GM18499 (cell line): ENCODE results near the gene CCDC188.

Experiments
- ATAC-seq: cut with Tn5 transposase; IDR thresholded peaks from one replicate; pipeline ENCODE4 v1.9.1; 2021; ENCODE audit warnings: moderate number of reproducible peaks; ENCODE audit not compliant: insufficient read depth, unreplicated experiment

The CCDC188 gene

DNA sequence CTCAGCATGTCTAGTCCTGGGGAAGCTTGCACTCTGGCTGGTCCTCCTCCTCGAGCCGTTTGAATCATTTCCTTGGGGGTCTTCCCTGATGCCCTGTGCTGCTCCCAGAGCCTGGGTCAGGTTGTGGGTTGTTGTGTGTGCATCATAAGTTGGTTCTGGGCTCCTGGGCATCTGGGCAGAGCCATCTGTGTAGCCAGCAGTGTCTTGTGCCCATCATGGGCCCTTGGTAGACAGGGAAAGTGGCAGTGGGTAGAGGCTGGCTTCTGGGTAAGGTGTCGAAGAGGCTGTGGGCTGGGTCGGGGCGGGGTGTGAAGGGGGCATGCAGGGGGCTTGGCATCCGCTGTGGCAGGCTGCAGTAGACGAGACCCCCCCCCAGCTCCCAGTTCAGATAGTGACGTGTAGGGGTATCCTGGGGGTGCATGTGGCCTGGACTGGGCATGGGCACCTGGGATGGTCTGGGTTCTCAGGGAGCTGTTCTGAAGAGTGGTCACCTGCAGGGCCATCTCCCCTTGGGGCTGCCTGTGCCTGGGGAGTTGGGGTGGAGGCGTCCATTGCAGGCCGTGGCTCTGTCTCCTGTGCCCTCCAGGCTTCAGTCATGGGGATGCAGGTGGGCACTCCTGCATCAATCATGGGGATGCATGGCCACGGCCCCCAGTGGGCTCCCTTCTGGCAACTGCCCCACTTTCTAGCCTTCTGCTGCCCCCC lies 26.6 kb downstream of the CCDC188 start:
- ATAC-seq = no peak

DNA sequence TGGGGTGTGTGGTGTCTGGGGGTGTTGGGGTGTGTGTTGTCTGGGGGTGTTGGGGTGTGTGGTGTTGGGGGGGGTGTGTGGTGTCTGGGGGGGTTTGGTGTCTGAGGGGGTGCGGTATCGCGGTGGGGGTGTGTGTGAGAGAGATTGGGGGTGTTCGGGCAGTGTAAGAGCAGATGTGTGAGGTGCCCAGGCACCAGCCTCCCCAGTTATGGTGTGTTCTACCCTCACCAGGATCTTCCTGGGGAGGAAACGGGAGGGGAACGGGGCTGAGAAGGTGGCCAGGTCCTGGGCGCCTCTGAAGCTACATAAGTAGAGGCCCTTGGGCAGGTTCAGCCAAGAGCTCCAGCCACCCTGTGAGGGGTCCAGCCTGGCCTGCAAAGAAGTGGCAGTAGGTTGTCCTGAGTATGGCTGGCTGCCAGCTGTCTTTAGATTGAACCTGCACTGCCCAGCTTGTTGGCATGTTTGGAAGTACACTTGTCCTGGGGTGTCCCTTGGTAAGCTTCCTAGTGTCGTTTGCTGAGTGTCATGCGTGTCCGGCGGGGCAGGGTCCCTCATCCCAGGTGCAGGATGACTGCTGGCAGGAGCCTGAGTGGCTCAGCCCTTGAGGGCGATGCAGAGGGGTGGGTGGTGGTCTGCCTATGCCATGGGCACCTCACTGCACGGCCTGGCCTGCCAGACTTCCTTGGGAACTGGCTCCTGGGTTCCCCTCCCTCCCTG lies 27.3 kb downstream of the CCDC188 start:
- ATAC-seq = no peak

DNA sequence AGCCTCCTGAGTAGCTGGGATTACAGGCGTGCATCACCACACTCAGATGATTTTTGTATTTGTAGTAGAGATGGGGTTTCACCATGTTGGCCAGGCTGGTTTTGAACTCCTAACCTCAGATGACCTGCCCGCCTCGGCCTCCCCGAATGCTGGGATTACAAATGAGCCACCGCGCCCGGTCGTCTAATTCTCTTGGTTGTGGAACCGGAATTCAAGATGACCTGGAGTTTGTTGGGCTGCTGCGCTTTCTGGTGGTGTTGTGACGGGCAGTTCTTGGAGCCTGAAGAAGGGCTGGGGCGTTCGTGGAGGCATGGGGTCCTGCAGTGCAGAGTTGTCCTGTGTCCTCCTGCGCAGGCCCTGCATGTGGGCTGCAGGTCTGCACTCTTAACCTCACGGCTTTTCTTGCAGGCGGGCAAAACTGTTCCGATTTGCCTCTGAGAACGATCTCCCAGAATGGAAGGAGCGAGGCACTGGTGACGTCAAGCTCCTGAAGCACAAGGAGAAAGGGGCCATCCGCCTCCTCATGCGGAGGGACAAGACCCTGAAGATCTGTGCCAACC lies 28.9 kb downstream of the CCDC188 start:
- ATAC-seq = no peak

DNA sequence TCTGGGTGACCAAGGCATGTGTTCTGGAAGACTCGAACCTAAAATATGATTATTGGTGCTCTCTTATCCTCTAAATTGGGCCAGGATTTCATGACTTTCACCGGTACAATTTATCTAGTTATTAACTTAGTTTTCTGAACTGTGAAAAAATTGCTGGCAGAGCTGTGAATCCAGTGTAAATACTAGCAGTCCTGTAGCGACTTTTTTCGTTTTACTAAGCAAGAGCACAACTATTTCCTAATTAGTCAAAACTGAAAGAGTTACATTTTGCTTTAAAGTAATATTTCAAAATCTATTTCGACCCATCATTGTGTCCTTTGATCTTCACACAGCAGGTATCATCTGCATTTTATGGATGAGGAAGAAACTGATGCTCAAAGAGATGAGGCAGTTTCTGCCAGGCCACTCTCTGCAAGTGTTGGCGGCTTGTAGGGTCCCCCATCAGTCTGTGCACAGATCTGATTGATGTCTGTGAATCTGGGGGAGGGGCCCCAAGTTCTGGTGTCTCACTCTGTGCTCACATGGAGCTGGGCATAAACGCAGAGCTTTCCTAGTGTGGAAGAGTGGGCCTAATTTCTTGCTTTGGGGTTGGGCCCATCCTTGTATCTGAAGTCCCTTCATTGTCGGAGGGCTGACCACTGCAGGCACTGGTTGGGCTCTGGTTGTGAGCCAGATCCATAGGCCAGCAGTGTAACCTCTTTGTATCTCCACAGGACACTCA lies 32.4 kb downstream of the CCDC188 start:
- ATAC-seq = no peak

- no peak for ATAC-seq
These were observed 33.1 kb downstream of the CCDC188 start for GRCh38 chr22:20117633-20118299.

- peak; percentile 61 for ATAC-seq
These were observed 33.8 kb downstream of the CCDC188 start, which contains the start of gene TRMT2A for GRCh38 chr22:20116951-20117632. Gene TRMT2A, minus strand, starts transcription at chr22:20117226. Its CDS starts 320 bp downstream, at chr22:20116906.

DNA sequence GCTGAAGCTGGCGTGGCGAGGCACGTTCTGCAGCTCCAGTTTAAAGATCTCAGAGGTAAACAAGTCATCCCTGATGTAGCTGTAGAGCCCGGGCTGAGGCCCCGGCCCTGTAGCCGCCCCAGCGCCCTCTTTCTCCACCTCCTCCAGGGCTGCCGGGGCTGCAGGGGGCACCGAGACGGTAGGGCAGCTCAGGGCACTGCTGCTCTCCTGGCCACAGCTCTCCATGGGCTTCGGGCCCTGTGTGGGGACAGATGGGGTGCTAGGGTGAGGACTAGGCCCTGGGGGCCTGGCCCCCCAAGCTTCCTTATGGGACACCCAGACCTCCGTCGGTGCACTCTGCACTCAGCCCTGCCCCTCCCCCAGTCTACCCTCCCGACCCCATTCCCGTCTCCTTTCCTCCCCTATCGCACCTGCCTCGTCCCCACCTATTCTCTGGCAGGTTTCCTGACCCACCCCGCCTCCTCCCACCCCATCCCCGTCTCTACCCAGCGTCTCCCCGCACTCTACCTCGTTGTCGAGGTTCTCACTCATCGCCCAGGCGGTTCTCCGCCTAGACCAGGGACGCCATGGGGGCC lies 34.4 kb downstream of the CCDC188 start:
- no peak for ATAC-seq

DNA sequence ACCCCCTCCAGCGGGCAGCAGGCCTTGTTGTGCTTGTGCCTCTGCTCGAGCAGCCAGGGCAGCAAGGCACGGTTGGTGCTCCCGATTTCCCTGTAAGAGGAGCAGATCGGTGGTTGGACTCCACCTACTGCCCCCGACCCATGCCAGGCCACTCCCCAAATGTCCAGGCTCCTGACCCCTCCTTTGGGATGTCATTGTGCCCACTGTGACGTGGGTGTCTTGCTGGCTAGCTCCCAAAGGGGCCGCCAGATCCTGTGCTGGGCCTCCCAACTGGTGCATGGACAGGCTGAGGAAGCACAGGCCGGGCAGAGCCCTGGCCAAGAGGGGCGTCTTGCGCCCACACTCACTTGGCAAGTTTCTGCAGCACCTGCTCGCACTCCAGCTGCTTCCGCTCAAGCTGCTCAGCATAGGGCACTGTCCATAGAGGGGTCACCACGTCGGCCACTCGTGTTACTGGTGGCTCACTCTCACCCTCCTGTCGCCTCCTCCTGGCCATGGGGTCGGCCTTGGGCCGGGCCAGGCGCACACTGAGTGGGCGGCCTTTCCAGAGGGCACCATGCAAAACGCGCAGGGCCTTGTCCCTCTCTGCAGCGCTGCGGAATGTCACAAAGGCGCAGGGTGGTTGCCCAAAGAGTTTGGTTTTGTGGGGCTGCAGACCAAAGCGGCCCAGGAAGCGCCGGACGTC lies 35.0 kb downstream of the CCDC188 start, which contains the start of gene RANBP1:
RANBP1 (plus strand) TSS at position 414 of the 685 bp plus-strand sequence; CDS start at position 495, 81 bp downstream.
- ATAC-seq = no peak

DNA sequence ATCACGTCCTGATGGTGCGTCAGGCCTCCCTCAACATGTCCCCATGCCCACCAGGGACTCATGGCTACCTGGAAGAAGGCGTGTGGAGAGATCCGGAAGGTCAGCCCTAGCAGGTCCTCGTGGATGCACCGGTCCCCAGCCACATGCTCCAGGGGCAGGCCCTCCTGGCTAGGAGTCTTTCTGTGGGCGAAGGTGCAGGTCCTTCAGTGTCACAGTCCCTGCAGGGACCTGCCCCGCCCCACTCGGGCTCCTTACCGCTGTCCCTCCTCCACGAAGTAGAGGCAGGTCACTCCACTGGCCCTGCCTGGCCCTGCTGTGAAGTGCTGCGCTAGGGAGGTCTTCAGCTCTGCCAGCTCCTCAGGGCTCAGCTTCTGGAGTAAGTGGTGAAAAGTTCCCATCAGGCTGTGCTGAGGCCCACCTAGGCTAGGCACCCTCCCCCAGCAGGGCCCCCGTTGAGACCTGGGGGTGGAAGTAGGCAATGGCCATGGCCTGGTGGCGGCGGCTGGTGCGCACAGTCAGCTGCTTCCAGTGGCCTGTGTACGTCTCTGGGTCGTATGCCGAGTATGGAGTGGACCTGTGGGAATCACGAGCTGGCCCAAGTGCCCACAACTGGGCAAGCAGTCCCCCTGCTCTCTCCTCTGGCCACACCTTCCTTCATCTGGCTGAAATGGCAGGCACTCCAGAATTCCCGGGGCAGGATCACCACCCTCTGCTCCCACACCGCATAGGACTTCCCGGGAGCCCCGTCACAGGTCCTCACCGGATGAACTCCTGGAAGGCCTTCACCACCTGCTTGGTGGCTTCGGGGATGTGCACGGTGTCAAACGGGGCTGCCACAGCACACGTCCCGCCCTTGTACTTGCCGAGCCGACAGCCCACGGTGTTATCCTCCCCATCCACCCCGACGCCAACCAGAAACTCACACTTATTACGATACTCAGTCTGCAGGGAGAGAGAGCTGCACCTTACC lies 36.1 kb downstream of the CCDC188 start:
- ATAC-seq = no peak

DNA sequence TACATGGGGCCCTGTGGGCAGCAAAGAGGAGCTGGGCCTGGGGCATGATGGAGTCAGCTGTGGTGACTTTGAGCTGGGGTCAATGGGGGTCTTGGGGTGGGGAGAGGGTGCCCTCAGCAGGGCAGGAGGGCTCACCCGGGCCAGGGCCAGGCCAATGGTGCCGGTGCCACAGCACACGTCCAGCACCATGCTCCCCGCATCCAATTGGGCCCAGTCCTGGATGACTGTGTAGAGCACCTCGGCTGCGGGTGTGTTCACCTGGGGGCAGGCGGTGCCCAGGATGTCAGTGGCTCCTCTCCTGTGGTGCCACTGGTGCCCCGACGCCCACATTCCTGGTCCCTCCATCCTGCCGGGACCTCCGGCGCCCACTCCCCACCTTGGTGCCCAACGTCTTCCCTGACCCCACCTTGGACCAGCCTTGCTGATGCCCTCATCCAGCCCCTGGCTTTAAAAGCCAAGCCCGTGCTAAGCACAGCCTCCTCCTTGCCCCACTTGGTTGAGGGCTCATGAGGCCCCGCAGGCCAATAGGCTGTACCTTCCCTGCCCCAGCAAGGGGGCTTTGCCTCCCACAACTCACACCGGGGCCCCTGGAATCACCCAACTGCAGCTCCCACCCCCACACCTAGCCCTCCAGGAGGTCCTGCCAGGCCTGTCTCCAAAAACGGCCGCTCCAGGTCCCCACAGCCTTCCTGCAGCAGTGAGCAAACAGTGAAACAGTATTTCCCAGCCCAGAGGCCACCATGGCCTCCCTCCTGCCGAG lies 37.1 kb downstream of the CCDC188 start:
- no peak for ATAC-seq

- ATAC-seq = no peak
These were observed 38.0 kb downstream of the CCDC188 start for GRCh38 chr22:20112623-20113511.

DNA sequence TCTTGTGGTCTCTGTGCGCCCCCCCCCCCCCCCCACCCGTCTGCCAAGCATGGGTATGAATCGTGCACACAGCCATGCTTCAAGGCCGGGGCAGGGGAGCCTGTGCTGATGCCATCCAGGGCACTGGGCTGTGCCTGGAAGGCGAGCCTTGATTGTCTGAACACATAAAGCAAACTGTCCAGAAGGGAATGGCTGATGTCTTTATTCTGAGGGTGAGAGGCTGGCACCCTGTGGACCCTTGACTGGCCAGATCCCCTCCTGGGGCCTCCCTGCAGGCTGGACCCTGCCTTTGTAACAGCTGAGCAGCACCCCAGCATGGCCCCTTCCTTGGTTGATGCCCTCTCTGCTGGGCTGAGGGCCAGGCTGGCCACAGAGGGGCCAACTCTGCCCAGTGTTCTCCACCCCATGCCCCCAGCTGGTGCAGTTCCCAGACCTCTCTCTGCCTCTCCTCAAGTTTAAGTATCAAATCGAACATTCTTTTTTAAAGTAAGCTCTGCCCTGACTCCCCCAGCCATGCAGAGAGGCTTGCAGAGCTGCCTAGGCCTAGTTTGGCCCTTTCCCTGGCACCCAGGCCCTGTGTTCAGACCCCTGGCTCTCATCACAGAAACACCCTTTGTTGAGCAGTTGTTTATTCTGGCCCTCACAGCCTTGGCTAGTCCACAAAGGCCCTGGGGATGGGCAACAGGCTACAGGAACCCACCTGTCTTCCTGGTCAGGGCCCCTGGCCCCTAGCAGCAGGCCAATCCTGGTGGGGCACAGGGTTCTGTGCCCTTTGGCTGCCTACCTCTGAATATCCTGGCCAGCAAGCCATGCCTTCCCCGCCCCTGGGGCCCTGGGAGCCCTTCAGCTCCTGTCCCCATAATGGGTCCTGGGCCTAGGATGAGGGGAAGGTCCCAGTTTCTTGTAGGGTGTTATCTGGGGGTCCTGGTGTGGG lies 38.9 kb downstream of the CCDC188 start:
- no peak for ATAC-seq

GRCh38 chr22:20111045-20111688 lies 39.7 kb downstream of the CCDC188 start:
- no peak for ATAC-seq

DNA sequence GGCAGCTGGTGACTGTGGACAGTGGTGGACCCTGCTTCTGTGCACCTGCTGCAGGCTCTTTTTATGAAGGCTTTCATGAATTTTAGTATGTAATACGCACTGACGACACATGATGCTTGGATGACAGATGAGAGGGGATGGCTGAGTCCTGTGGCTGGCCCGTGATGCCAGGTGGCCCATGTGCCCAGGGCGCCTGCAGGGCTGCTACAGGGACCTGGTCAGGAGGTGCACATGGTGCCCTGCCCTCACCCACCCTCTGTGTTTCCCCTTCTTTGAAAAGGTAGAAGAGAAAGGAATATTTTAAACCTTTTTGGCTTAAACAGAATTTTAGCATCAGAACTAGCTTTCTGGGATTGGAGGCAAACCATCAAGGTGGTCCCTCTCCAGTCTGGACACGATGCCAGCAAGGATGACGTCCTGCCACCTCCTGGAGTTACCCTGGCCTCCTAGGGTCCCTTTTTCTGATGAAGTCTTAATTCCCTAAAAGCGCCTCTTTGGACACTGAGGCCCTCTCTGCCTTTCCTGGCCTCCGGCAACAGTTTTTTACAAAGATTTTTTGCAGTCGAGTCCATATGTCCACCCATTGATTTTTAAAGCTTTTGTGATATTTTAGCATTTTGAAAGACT lies 40.4 kb downstream of the CCDC188 start:
- no peak for ATAC-seq
